ENCODE results near the gene ATP8B4. TPM values are rescaled to one million over a fixed set of nuclear protein-coding genes. Genes with fewer than 3 reads are reported as not detected.

The ATP8B4 gene
- total RNA-seq, 1 donor from 2014 or later, result 0.56 TPM

GRCh38 chr15:50059883-50060282, 59.1 kb downstream of the ATP8B4 start:
- no peak for ATAC-seq

- ATAC-seq, result no peak
These were observed 59.7 kb downstream of the ATP8B4 start for GRCh38 chr15:50059203-50059772.

GRCh38 chr15:50057905-50058639, 61.0 kb downstream of the ATP8B4 start:
- ATAC-seq, result no peak

- no peak for ATAC-seq
These were observed 61.8 kb downstream of the ATP8B4 start for GRCh38 chr15:50057196-50057595.

GRCh38 chr15:50055750-50056157, 63.3 kb downstream of the ATP8B4 start:
- ATAC-seq, result no peak

GRCh38 chr15:50055332-50055731, 63.7 kb downstream of the ATP8B4 start:
- ATAC-seq, result no peak

GRCh38 chr15:50053055-50053856, 65.8 kb downstream of the ATP8B4 start:
- ATAC-seq, result no peak

GRCh38 chr15:50051811-50052419, 67.1 kb downstream of the ATP8B4 start:
- ATAC-seq, result peak; percentile 79

- no peak for ATAC-seq
These were observed 67.9 kb downstream of the ATP8B4 start for GRCh38 chr15:50050986-50051743.

GRCh38 chr15:50049871-50050270, 69.2 kb downstream of the ATP8B4 start:
- no peak for ATAC-seq

GRCh38 chr15:50046867-50047266, 72.2 kb downstream of the ATP8B4 start:
- ATAC-seq, result no peak

GRCh38 chr15:50046159-50046558, 72.9 kb downstream of the ATP8B4 start:
- no peak for ATAC-seq

GRCh38 chr15:50044904-50045303, 74.1 kb downstream of the ATP8B4 start:
- ATAC-seq, result no peak

- no peak for ATAC-seq
These were observed 74.6 kb downstream of the ATP8B4 start for GRCh38 chr15:50044406-50044805.

GRCh38 chr15:50042775-50043174, 76.3 kb downstream of the ATP8B4 start:
- no peak for ATAC-seq

- no peak for ATAC-seq
These were observed 88.6 kb downstream of the ATP8B4 start for GRCh38 chr15:50030456-50030855.

- peak; percentile 26 for ATAC-seq
These were observed 90.7 kb downstream of the ATP8B4 start for GRCh38 chr15:50028326-50028725.

- ATAC-seq, result no peak
These were observed 94.8 kb downstream of the ATP8B4 start for GRCh38 chr15:50024281-50024680.

- no peak for ATAC-seq
These were observed 100.5 kb downstream of the ATP8B4 start for GRCh38 chr15:50018491-50018890.

GRCh38 chr15:50017522-50017921, 101.5 kb downstream of the ATP8B4 start:
- no peak for ATAC-seq

GRCh38 chr15:50016951-50017350, 102.1 kb downstream of the ATP8B4 start:
- no peak for ATAC-seq

- no peak for ATAC-seq
These were observed 106.2 kb downstream of the ATP8B4 start for GRCh38 chr15:50012790-50013189.

All from esophagus mucosa (tissue), 1 donor.